ENCODE measurements around the gene DIP2C.
"Not testable (repeated sequence)": the region's sequence is repeated elsewhere in the genome, so short reads cannot be mapped to it uniquely, and the experiment has no call there.

The DIP2C gene

GRCh38 chr10:526651-527312 is 162.7 kb downstream of the DIP2C start:
- no peak for DNase-seq

GRCh38 chr10:525565-526315 is 163.7 kb downstream of the DIP2C start:
- no peak for DNase-seq

DNA sequence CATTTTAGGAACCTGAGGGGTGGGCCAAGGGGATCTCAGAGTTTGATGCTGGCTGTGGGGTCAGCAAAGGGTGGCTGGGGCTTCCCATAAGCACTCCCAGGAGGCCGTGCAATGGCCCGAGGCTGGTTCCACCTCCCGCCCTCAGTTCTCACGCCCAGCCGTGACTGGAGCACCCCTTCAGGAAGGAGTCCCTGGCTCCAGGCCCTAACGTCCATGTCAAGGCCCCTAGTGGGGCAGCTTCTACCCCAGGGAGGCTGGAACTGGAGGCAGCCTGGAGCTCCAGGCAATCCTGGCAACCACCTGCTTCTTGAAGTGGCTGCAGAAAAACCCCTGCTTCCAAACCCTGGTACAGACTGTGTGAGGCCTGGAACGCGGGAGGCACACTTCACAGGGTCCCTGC is 165.5 kb downstream of the DIP2C start:
- DNase-seq, result no peak

- no peak for DNase-seq
Measured at GRCh38 chr10:522350-522749, 167.1 kb downstream of the DIP2C start.

DNA sequence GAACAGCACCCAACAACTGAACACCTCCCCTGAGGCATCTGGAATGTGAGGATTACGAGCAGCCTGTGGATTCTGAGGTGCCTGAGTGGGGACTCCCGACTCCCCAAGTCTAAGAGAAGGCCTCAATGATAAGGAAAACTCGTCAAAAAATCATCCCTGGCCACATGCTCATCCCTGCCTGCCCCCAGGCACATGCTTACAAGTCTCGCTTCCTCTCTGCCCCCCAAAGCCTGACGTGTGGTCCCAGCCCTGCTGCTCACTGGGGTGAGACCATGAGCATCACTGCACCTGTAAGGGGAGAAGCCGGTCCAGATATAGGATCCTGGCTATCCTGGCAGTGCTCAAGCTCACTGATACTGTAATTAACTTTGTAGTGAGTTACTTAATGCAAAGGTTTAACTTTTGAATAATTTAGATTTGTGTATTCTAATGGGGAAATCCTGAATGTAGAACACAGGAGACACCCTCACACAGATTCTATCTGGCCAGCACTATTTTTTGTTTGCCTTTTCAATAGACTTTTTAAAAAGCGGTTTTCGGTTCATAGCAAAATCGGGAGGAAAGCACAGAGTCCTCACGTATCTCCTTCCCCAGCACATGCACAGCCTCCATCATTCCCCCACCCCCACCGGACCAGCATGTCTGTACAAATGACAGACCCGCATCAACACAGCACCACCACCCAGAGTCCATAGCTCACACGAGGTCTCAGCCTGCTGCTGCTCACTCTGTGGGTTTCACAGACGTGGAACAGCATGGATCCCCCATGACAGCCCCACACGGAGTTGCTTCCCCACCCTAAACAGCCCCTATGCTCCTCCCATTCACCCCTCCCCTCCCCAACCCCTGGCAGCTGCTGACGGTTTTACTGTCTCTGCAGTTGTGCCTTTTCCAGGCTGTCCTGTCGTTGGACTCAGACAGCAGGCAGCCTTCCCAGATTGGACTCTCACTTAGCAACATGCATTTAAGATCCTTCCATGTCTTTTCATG is 167.9 kb downstream of the DIP2C start:
- no peak for DNase-seq

DNA sequence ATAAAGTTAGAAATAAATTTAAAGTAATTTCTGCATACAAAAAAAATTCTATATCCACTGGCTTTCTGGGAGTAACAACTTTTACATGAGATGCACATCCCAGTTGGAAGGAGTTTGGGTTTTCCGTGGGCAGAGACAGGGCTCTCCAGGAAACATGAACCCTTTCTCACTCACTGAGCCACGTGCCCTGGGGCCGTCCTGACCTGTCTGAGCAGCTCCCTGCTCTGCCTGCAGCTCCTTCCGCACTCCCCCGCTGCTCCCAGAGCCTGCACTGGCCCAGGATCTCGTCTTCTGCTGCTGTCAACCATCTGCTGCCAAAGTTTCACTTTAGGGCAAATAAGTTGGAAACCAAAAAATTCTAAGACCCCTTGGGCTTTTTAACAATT is 169.1 kb downstream of the DIP2C start:
- no peak for DNase-seq

GRCh38 chr10:519716-520401 is 169.6 kb downstream of the DIP2C start:
- DNase-seq, result no peak

GRCh38 chr10:519055-519715 is 170.3 kb downstream of the DIP2C start:
- DNase-seq, result no peak

- no peak for DNase-seq
Measured at GRCh38 chr10:517872-518475, 171.5 kb downstream of the DIP2C start.

DNA sequence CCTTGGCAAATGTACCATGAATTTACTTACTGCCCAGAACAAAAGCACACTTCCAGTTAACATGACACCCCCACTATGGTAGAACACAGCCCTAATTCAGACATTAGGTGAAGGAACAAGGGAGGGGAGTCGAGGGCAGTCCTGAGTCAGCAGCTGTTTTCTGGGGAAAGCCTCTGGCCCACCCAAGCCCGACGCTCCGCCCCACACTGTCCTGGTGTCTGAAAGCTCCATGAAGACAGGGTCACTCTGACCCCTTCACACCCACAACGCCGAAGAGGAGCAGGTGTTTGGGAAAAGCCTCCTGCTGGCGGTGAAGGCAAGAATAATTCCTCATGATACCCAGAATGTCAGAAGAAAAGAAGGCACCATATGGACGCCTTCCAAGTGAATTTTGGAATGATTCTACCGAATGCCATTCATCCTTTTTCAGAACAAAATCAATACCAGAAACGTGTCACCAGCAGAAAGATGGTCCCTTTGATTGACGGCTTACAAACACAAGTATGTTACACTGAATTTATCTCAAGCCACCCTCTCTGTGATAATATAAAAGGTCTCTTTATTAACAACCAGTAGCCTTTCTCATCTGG is 172.1 kb downstream of the DIP2C start:
- no peak for DNase-seq

DNA sequence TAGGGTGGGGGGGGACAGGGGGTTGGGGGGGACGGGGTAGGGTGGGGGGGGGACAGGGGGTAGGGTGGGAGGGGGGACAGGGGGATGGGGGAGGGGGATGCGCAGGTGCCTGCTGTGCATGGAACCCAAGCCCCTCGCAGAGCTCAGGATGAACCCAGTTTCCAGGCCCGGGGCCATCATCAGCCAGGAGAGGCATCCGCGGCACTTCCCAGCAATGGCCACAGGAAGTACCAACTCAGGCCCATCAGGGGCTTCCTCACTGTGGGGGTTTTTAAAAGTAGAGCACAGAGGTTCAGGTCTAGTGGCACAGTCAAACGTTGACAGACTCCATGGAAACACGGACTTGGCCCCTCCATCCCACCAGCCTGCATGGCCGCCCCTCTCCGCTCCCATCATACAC is 172.7 kb downstream of the DIP2C start:
- no peak for DNase-seq

DNA sequence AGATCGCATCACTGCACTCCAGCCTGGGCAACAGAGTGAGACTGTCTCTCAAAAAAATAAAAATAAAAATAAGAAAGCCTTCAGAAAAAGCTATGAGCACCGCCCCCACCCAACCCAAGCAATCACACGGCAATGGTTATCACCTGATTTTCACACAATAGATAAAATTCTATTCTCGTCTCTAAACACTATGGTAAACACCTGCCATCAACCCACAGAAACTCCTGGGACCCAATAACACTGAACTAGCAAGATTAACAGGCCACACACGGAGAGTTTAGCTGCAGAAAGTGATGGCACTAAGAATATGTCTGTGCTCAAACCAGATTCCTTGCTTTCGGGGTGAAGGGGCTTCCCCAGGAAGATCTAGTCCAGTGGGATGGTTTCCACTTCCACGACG is 173.8 kb downstream of the DIP2C start:
- no peak for DNase-seq

- no peak for DNase-seq
Measured at GRCh38 chr10:514137-514671, 175.3 kb downstream of the DIP2C start.

DNA sequence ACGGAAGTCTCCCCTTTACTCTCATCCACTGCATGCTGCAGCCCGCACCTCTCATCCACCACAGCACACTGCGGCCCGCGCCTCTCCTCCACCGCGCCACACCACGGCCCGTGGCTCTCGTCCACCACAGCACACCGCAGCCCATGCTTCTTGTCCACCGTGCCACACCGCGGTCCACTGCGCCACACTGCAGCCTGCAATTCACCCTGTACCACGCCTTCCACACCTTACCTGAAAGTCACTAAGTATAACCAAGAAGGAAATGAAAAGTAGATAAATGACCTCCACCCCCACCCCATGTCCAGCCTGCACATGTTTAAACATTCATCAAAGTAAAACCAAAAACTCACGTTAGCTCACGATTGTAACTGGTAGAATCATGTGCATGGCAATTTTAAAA is 176.1 kb downstream of the DIP2C start:
- no peak for DNase-seq

GRCh38 chr10:512661-513060 is 176.8 kb downstream of the DIP2C start:
- not testable (repeated sequence) for DNase-seq

- DNase-seq, result no peak
Measured at GRCh38 chr10:511849-512191, 177.6 kb downstream of the DIP2C start.

GRCh38 chr10:511101-511848 is 178.2 kb downstream of the DIP2C start:
- DNase-seq, result peak; percentile 86

- no peak for DNase-seq
Measured at GRCh38 chr10:510415-510881, 179.0 kb downstream of the DIP2C start.

DNA sequence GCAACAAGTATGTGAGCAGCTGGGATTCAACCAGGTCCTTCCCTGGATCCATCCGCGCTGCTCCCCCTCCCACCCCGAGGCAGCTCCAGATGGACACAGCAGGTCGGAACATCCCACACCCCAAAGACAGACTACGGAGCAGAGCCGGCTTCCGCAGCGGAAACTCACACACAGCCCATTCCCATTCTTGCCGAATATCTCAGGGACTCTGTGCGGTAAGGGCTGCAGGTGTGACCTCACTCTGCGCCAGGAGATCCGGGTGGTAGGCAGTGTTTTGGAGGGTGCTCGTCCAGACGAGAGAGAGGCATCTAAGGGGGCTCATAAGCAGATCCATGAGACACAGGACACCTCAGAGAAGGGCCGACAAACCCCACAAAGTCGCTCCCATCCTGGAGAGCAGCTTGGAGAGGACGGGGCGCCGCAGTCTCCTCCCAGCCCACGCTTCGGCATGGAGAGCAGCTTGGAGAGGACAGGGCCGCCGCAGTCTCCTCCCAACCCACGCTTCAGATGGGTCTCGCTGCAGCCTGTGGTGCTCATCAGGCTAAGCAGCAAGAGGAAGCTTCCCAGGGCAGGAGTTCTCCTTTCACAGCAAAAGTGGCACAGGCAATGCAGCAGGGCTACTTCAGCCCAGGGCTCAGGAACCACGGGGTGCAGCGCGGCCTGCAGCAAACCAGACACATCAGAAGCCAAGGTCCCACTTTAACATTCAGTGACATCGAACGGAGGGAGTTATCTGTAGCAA is 179.9 kb downstream of the DIP2C start:
- no peak for DNase-seq

DNA sequence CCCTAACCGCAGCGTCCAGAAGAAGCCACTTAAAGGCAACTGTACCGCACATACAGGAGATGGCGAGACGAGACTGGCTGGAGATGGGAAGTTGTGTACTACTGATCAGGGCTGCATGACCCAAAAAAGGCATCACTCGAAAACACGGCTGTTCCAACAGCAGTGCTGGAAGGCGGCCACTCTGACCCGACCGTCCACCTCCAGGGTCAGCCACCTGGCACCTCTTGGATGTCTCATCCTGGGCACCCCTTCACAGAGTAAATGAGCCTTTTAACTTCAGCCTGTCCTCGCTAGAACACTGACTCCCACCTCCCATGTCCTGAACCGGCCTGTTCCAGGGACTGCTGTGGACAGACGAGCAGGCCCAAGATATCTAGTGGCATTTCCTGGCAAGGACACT is 180.7 kb downstream of the DIP2C start:
- DNase-seq, result no peak

Measured in activated CD4-positive, CD25-positive, alpha-beta regulatory T cell treated with anti-CD3 and anti-CD28 coated beads, Interleukin-2, amount 50 U/mL, for 72 hours (primary cell).